Cardiac septum (tissue), 1 donor: ENCODE measurements around the gene NAT9. TPM values are rescaled to one million over a fixed set of nuclear protein-coding genes. Genes with fewer than 3 reads are reported as not detected.

ENCODE experiments used
- DNase-seq: peaks from one replicate; pipeline ENCODE4 v3.0.0-alpha.2; 2020; ENCODE audit warnings: low spot score
- intact Hi-C: fragments of 100-400 bp; cut with DNase I; formaldehyde crosslinking; loops from one replicate; pipeline ENCODE4 v1.14.0; 2022
- long read RNA-seq: library from polyadenylated mRNA; unstranded; transcript quantifications from one replicate; pipeline ENCODE4 v2.0.0, GENCODE V29; 2021
- total RNA-seq: library from RNA; stranded (reverse); fragmentation: NEBNext Ultra II Directional; extraction: Animal tissue kit (Norgen Biotek cat#: 25700); gene quantifications from one replicate; pipeline ENCODE4 v1.2.1, GENCODE V29; 2021
- donor health status: DM: no; HTN: no; CAD: no.

The NAT9 gene, protein sequence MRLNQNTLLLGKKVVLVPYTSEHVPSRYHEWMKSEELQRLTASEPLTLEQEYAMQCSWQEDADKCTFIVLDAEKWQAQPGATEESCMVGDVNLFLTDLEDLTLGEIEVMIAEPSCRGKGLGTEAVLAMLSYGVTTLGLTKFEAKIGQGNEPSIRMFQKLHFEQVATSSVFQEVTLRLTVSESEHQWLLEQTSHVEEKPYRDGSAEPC
- 27.6 TPM for total RNA-seq
- long read RNA-seq, transcript NAT9-210 (7 exons, 1,860 nt): minor isoform, 6 of 55 reads
- long read RNA-seq, transcript NAT9-201 (7 exons, 1,875 nt): major isoform, 8 of 55 reads
- long read RNA-seq, transcript NAT9-225 (6 exons, 1,993 nt): minor isoform, 5 of 55 reads
- long read RNA-seq, partial matches to known transcripts: 3 of 55 reads
- long read RNA-seq, other reads (novel, unspliced or antisense): 29 of 55 reads

DNA sequence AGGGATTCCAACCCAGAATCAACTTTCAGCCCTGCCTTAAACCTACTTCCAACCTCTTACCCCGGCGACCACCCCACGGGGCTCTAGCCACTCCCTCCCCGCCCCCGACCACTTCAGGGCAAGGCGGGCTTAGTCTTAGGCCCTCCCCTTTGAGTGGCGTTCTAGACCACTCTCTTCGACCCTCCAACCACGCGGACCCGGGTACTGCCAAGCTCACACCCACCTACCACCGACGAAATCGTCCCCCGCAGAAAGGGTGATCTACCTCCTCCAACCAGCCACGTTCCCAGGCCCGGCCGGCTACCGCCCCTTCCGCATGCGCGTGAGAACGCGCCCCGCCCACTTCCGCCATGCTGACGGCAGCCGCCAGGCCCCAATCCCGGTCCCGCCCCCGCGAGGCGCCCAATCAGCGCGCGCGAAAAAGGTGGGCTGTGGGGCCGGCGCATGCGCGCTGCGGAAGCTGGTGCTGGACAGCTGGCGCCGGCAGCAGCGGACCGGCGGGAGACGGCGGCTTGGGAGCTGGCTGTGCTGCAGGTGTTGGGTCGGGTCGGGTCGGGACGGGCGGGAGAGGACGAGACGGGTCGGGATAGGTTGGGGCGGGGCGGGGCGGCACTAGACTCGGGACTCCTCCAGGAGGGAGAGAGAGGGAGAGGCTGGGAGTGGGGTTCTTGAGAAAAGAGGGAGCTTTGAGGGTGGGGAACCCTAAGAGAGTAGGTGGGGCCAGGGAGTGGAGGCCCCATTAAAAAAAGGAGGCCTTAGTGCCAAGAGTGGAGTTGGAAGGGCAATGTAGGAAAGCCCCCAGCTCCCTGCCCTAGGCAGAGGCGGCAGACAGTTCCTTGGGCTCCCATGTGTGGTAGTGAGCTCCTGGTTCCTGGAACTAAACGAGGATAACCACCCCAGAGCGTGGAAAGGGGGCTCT, at the start of gene NAT9:
NAT9 (minus strand) TSS at position 302 of the 919 bp plus-strand sequence. CDS start 647 bp downstream, outside the sequence.
- intact Hi-C loops: no loop called here
- peak; percentile 98 for DNase-seq

DNA sequence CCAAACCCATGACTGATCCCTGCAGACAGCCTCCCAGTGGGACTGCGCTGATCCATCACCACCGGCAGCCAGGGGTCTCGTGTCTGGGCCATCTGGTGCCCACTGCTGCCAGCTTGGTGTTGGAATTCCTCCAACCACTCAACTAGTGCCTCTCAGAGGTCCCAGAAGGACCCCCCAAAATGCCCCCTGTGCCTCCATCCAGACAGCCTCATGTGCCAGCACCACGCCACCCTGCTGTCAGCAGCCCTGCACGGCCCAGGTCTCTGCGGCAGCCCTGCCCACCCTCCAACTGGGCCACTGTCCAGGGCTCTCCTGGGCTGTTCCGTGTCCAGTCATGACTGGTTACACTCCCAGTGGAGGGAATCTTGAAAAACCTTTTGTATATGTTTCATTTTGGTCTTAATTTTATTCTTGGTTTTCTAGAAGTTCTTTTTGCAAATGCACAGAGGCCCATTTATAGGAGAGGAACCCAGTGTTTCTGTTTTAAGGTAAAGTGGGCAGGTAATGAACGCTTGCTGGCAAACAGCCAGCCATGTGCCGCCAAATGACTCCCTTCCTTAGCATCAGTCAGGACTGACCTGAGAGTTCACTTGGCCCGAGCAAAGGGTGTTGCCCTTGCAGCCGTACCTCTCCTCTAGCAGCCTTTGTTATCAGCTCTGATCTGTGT, 48.9 kb upstream of the NAT9 start:
- intact Hi-C loops: no loop called here
- DNase-seq: no peak

- DNase-seq: no peak
- intact Hi-C loops: no loop called here
Measured at GRCh38 chr17:74822939-74823367, 46.8 kb upstream of the NAT9 start.

- DNase-seq: no peak
- intact Hi-C loops: no loop called here
Measured at GRCh38 chr17:74822335-74822938, 46.3 kb upstream of the NAT9 start.

DNA sequence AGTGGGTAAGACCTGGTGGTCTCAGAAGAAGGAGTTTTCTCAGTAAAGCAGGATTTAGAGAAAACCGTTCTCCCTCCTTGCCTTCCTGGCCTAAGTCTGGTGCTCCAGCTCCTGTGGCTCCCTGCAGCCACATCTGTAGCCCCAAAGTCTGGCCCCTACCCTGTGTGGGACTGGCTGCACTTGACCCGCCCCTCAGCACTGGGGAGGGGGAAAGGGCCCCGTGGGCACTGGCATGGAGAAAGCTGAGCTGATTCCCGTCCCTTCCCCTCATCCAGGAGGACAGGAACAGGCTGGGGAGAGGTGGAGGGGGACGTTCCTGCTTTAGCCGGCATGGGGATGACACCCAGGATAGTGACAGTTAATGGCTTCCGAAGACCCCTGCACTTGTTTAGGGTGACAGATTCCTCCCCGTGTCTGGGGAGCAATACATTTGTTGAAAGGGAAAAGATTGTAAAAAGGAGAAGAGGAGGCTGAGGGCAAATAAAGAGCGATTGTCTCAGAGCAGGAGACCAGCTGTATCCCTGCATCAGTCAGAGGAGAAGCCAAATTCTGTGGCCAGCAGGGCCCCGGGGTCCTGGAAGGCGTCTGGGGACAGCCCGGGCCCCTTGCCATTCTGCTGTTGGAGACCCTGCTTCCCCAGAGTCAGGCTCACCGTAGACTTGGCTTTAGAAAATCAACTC, 45.6 kb upstream of the NAT9 start:
- intact Hi-C loops: no loop called here
- DNase-seq: no peak

- no peak for DNase-seq
- intact Hi-C loops: no loop called here
Measured at GRCh38 chr17:74819801-74820436, 43.8 kb upstream of the NAT9 start.

DNA sequence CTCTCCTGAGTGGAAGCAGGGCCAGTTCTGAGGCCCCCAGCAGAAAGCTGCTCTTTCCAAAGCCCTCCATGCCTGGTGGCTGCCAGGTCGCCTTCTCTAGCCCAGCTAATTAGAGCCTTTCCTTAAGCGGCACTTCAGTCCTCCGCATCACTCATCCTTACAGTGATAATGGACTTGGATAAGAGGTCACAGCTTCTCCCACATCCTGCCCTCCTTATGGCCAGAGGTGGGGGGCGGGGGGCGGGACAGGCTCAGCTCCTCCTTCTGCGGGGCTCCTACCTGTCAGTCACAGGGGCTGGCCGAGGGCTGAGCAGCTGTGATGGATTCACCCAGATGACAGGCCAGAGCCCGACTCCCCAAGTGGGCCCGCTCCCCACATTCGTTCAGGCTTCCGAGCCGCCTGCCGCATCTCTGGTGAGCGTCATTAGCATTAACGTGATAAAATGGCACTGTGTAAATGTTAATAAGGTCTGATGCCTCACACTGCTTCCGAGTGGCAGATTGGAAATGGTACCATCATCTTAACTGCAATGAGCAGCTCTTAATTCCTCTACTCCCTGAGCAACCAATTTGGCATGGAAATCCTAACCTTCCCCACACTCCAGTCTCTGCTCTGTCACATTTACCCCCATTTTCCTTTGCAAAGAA, 42.3 kb upstream of the NAT9 start:
- DNase-seq: no peak
- intact Hi-C loops: no loop called here

DNA sequence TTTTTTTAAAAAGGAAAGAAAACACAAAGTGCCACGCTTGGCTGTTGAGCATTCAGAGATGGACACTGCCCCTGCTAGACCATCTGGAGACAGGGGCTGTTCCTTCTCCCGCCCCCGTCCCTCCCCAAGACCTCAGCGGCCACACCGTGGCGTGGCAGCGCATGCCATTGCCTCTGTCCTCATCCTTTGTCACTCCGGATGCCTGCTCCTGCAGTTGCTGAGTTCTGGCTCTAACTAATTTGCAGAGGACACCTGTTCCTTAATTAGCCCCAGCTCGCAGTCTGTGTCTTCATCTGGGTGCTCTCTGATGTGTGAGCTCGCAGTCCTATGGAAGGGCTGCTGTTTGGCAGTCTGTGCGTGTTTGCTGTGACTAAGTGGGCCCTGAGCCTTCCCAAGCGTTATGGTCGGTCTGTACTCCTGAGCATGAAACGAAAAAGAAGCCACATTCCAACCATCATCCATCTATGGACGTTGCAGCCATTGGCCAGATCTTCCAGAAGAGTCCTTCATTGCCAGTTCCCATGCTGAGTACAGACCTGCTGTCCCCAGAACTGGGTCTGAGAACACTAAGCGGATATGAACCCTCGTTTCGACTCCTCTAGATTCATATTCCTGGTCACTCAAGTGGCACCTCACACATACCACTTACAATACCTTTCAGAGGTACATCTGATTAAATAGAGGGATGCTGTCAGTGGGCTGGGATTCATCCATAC, 40.9 kb upstream of the NAT9 start:
- DNase-seq: no peak
- intact Hi-C loops: no loop called here

- no peak for DNase-seq
- intact Hi-C loops: no loop called here
Measured at GRCh38 chr17:74815550-74816370, 39.6 kb upstream of the NAT9 start.

- no peak for DNase-seq
- intact Hi-C loops: no loop called here
Measured at GRCh38 chr17:74815067-74815466, 38.9 kb upstream of the NAT9 start.

DNA sequence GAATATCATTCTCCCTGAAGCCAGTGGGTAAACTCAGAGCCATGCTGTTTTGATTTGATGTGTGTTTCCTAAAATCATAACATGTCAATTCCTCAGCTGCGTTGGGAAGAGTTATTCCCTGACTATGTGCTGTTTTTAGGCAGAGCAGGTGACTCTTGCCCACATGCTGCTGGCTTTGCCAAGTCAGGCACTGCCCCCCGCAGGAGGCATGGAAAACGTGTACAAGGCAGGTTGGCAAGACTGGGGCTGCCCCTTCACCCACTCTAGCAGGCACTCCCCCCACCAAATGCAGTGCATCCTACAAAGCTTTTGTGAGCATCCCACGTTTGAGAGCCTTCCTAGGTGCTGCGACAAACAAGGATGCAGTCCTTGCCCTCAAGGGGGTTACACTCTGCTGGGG, 38.3 kb upstream of the NAT9 start:
- intact Hi-C loops: no loop called here
- no peak for DNase-seq

- DNase-seq: no peak
- intact Hi-C loops: no loop called here
Measured at GRCh38 chr17:74812109-74813009, 36.2 kb upstream of the NAT9 start.

GRCh38 chr17:74810699-74811485, 34.7 kb upstream of the NAT9 start:
- intact Hi-C loops: no loop called here
- no peak for DNase-seq

GRCh38 chr17:74808714-74809430, 32.7 kb upstream of the NAT9 start:
- intact Hi-C loops: no loop called here
- DNase-seq: no peak
